Measurements from ENCODE around the gene MLYCD.

The MLYCD gene

DNA sequence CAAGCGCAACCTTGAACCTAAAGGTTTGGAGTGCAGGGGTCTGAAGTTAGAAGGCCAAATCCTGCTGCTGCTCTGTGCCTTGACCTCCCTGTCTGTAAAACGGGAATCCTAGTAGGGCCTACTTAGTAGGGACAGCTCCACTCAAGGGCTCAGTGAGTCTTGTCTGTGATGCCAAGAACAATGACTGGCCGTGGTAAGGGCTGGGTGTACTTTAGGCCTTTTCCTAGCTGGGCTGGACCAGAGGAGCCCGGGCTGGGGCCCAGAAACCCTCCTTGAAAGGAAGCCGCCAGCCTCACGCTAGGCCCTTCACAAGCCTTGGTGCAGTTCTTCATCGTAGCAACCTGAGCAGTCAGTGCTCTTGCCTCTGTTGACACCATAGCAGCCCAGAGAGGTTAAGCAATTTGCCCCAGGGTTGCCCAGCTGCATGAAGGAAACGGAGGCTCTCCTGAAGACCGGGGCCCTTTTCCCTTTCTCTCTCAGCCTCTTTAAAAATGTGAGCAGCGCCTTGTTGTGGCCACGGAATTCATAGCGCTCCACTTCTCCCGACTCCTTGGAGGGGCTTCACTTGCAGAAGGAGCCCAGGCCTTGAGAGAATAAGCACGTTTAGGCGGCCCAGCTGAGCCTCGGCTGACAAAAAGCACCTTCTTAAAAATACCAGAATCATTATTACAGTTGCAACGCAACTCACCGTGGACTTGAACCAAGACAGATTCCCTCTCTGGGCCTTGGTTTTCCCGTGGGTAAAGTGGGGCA, 73.5 kb downstream of the MLYCD start:
- peak; percentile 80 for DNase-seq

- no peak for DNase-seq
Observed at GRCh38 chr16:83973077-83973476, 74.2 kb downstream of the MLYCD start.

GRCh38 chr16:83973581-83974385, 74.9 kb downstream of the MLYCD start:
- DNase-seq = no peak

GRCh38 chr16:83974475-83974874, 75.6 kb downstream of the MLYCD start:
- DNase-seq = no peak

DNA sequence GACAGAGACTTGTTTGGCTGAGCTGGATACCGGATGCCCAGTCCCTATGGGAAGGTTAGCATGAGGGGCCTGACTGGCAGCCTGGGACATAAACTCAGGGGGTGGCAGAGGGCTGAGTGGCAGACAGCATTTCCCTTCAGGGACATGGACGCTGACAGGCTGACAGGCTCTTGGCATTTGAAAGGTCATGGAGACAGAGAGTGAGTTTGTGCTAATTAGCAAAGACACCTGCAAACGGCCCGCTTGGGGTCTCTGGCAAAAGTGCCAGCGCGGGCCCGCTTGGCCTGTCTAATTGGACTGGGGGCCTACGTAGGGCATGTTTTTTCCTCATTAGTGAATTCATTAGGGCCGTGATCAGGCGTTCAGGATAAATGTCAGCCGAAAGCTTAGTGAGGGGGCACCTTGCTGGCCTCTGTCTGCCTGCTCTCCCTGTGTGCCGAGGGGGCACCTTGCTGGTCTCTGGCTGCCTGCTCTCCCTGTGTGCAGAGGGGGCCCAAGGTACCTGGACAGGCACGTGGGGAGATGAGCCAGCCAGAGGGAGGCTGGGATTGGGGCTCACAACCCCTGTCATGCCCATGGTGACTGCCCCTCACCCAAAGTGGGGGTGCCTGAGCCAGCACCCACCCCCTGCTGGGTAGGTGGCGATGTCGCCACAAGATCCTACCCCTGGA, 76.8 kb downstream of the MLYCD start:
- DNase-seq = no peak

Data from 8988T (cell line).